ENCODE results near the gene PXDN.

DNA sequence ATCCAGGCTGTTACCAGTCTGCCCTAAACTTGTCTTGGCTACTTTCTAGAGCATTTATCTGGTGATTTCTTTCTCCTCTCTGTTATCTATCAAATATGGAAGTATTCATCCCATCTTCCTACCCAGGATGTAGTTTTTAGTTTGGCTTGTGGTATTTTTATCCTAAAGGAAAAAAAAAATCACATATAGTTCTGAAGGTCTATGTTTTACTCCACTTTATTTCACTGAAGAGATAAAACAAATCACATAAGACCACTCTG lies 62.2 kb downstream of the PXDN start:
- TF ChIP-seq GATA2 (IDR thresholded peaks at IDR 0.05; ENCODE audit: low read depth, low read length) (no peak), GATA3 (IDR thresholded peaks at IDR 0.05; ENCODE audit: low read depth, low read length) (no peak)
